Measurements from ENCODE around the gene UBE3D. TPM values are rescaled to one million over a fixed set of nuclear protein-coding genes. Genes with fewer than 3 reads are reported as not detected.

UBE3D gene
- total and polyA plus RNA-seq, 11 donors = 2.0 to 5.3 (median 2.9) TPM

GRCh38 chr6:82874867-82875266 is 190.8 kb downstream of the UBE3D start:
- no peak for TF ChIP-seq CTCF (IDR thresholded peaks at IDR 0.05)
- TF ChIP-seq POLR2A (IDR thresholded peaks at IDR 0.05) = no peak
- H3K4me3 ChIP-seq = no peak overlapping the region
- 79 to 81% (median 80%) methylated on average over 3 of the region's 3 CpGs for WGBS, 4 donors

DNA sequence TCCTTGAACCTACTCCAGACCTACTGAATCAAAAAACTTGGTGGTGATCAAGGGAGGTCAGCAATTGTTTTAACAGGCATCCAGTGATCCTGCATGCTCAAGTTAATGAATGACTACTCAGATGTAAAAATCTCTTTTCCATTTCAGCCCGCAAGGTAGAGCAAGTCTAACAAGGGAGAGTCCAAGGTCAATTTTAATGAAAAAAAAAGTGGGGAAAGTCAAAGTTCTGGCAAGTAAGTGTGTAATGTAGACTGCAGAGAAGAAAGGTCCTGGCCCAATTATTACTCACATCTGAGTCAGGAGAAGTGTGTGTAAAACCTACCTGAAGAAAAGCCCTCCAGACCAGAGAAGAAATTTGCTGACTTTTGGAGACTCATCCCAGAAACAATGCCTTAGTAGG is 193.5 kb downstream of the UBE3D start:
- Histone ChIP-seq H3K36me3 (no peaks in the 10 kb centered on the region), H3K4me1 (no peaks in the 10 kb centered on the region), H3K27me3 (no peaks in the 10 kb centered on the region), H3K9me3 (no peaks in the 10 kb centered on the region), H3K4me3 (no peak overlapping the region), H3K27ac (no peak overlapping the region)
- no peak for DNase-seq
- intact Hi-C loops (cut with DNase I) = no loop called here
- TF ChIP-seq CTCF (IDR thresholded peaks at IDR 0.05) (no peak), POLR2A (IDR thresholded peaks at IDR 0.05) (no peak)
- no peak for ATAC-seq
- 83 to 100% (median 98%) methylated on average over 1 of the region's 1 CpG for whole genome bisulfite sequencing, 4 donors

More at GRCh38 chr6:82874867-82875266, 190.8 kb downstream of the UBE3D start:
- DNase-seq = no peak
- Histone ChIP-seq H3K4me1 (no peaks in the 10 kb centered on the region), H3K9me3 (no peaks in the 10 kb centered on the region), H3K27ac (no peak overlapping the region), H3K27me3 (no peaks in the 10 kb centered on the region), H3K36me3 (no peaks in the 10 kb centered on the region)
- no peak for ATAC-seq
- intact Hi-C loops (cut with DNase I) = no loop called here

- intact Hi-C loops (cut with DNase I) = no loop called here
Observed at GRCh38 chr6:82870582-82871172, 195.0 kb downstream of the UBE3D start.

GRCh38 chr6:82869493-82869892 is 196.1 kb downstream of the UBE3D start:
- no peak overlapping the region for H3K27ac ChIP-seq
- no peaks in the 10 kb centered on the region for H3K36me3 ChIP-seq
- H3K27me3 ChIP-seq = no peaks in the 10 kb centered on the region
- no peaks in the 10 kb centered on the region for H3K9me3 ChIP-seq
- no peak for TF ChIP-seq CTCF (IDR thresholded peaks at IDR 0.05)
- TF ChIP-seq POLR2A (IDR thresholded peaks at IDR 0.05) = no peak
- no peaks in the 10 kb centered on the region for H3K4me1 ChIP-seq
- no peak for DNase-seq
- intact Hi-C loops (cut with DNase I) = no loop called here
- H3K4me3 ChIP-seq = no peak overlapping the region
- no peak for ATAC-seq

More at GRCh38 chr6:82870582-82871172, 195.0 kb downstream of the UBE3D start:
- TF ChIP-seq POLR2A (IDR thresholded peaks at IDR 0.05) (no peak), CTCF (IDR thresholded peaks at IDR 0.05) (no peak)
- no peak for ATAC-seq
- no peaks in the 10 kb centered on the region for H3K27me3 ChIP-seq
- no peaks in the 10 kb centered on the region for H3K9me3 ChIP-seq
- no peak for DNase-seq
- H3K27ac ChIP-seq = no peak overlapping the region
- H3K36me3 ChIP-seq = no peaks in the 10 kb centered on the region
- H3K4me3 ChIP-seq = no peak overlapping the region
- no peaks in the 10 kb centered on the region for H3K4me1 ChIP-seq
- WGBS, 4 donors = 87 to 92% (median 89%) methylated on average over 2 of the region's 2 CpGs

Measured in heart left ventricle (tissue), 16 donors.